DMS53 (cell line): ENCODE data around the gene OR5T1.

Experiments used
- DNase-seq: peaks from one replicate; lab custom pipeline; 2025; lab: John Stamatoyannopoulos, UW

The OR5T1 gene

GRCh38 chr11:56273854-56274253, at the start of gene OR5T1:
Gene OR5T1, plus strand, starts transcription at chr11:56274154. Its CDS starts 1,485 bp downstream, at chr11:56275639.
- no peak for DNase-seq

- no peak for DNase-seq
Observed at GRCh38 chr11:56234155-56234554, 39.8 kb upstream of the OR5T1 start, which contains the start of gene OR5T2. Gene OR5T2, minus strand, starts transcription at chr11:56234255. Its CDS starts 1,193 bp downstream, at chr11:56233062.

- no peak for DNase-seq
Observed at GRCh38 chr11:56251954-56252353, 22.0 kb upstream of the OR5T1 start, which contains the start of gene OR5T3. Gene OR5T3, plus strand, starts transcription at chr11:56252254. Its CDS starts 0 bp downstream, at chr11:56252254.

- DNase-seq = peak; percentile 48
Observed at GRCh38 chr11:56271092-56271491, 2.9 kb upstream of the OR5T1 start.

GRCh38 chr11:56292154-56292553, 18.2 kb downstream of the OR5T1 start, which contains the start of gene OR8H1:
Gene OR8H1, minus strand, starts transcription at chr11:56292254. Its CDS starts 1,192 bp downstream, at chr11:56291062.
- DNase-seq = no peak

GRCh38 chr11:56296898-56297297, 22.9 kb downstream of the OR5T1 start:
- DNase-seq = no peak

GRCh38 chr11:56307836-56308235, 33.9 kb downstream of the OR5T1 start:
- no peak for DNase-seq

GRCh38 chr11:56314844-56315243, 40.9 kb downstream of the OR5T1 start, which contains the start of gene OR8K3:
Gene OR8K3, plus strand, starts transcription at chr11:56315144. Its CDS starts 3,163 bp downstream, at chr11:56318307.
- no peak for DNase-seq
